Activated T-cell treated with anti-CD3 and anti-CD28 coated beads for 4 hours (primary cell): ENCODE data around the gene C1orf35.

ENCODE experiments used
- DNase-seq: peaks from one replicate; pipeline ENCODE4 v3.0.0-alpha.2; 2020

Gene C1orf35

DNA sequence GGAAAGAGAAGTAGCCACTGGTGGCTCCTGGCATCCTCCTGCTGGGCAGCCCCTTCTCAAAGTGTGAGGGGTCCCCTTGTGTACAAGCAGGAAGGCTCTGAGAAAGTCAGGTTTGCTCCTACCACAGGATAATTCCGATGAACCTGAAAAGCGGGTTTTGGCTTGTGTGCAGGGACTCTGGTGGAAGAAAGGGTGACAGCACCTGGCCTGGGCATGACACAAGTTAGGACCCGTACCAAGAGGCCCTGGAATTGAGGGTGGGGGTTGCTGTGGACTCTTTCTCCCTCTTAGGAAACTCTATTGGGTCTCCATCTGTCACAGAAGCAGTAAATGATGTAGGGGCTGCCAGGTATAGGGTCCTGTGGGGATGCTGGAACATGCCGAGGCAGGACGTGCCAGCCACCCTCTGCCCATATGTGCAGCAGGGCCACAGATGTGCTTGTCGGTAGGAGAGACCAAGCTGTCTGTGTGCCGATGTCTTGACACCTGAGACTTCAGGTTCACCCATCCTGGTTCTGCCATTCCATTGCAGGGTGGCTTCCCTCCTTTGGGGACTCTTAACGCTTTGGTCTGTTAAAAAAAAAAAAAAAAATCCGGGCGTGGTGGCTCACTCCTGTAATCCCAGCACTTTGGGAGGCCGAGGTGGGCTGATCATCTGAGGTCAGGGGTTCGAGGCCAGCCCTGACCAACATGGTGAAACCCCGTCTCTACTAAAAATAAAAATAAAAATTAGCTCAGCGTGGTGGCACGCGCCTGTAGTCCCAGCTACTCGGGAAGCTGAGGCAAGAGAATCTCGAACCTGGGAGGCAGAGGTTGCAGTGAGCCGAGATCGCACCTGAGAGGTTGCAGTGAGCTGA is 9.8 kb downstream of the C1orf35 start:
- no peak for DNase-seq

DNA sequence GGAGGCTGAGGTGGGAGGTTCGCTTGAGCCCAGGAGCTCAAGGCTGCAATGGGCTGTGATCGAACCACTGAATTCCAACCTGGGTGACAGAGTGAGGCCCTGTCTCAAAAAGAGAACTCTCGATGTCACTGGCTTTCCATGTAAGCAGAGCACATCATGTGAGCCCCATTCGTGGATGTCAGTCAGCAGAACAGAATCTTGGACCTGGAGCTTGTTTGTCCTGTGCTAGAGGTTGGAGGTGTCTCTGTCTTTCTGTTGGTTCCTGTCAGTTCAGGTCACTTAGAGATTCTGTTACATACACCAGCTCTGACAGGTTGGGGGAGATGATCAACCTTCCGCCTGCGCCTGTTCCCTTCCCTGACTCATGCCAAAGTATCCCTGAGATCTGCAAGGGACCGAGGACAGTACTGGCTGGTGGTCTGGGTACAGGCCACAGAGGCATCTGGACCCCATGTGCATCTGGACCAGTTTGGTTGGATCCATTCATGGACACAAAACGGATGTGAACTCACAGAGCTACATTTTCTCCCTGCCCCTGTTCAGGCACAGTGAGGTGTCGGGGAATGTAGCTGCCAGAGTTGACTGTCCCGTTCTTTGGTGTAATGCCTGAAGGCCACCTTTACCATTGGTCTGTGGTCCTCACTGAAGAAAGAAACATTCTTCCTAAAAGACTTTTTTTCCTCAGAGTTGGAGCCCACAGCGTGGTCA is 10.6 kb downstream of the C1orf35 start:
- DNase-seq = no peak

DNA sequence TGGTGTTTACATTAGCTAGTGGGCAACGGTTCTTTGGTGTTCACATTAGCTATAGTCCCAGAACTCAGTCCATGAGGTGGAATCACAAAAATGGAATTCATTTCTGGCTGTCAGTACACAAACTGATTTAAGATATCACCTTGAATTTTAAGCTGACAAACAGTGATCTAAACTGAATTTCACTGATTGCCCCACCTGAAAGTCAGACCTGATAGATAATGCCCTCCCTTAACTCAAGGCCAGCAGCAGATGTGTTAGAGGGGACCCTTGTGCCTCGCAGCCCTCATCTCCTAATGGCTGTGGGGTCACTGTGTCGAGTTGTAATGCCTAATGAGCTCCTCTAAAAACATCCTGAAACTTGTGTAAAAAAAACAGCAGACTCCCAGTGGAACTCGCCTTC is 12.0 kb downstream of the C1orf35 start:
- no peak for DNase-seq

DNA sequence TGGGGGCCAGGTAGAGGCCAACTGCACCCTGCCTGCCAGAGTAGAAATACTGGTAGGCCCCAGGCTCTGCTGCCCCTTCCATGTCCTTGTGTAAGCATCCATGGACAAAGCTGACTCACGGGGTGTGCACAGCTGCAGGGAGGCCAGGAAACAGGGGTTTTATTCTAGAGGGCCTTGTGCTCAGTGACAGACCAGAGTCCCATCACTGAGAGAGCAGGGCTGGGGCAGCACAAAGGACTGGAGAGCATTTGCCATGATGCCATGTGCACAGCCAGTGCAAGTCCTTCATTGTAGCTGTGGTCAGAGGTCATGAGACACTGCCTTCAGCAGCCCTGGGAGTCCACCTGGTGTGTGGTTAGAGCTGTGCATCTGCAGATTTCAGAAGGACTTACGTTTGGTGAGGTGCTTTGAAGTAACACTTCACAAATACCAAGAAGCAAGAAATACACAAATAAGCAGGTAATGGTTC is 12.5 kb downstream of the C1orf35 start:
- no peak for DNase-seq

DNA sequence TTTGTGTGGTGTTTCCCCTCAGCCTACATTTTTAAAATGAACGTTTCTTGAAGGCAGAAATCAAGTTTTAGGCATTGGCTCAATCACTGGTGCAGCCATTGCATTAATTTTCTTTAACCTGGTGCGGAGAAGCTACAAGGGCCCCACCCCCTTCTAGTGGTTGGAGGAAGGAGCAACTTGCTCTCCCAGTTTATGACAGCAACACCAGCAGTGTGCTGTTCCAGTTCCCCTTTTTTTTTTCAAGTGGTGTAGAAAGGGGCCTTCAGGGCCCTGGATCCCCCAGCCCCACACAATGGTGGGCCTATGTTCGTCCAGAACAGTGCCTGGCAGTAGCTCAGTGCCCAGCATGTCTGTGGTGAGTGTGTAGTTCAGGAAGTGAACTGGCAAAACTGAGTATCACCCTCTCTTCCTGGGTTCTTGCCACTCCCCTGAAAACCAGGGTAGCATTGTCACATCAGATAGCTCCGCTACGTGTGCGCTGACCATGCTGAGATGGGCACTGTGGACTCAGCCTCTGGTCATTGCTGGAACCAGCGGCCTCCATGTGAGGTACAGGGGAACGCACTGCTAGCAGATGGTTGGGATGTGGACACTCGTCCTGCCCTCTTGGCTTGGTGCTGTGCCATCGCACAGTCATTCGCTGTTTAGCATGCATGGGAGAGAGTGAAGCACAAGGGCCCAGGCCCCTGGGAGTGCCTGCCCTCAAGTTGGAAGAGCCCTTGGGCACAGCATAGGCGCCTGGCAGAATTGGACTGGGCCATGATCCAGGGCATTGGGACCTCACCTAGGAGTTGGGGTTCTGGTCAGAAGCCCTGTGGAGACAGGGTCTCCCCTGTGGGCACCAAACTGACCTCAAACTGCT is 13.4 kb downstream of the C1orf35 start:
- DNase-seq = no peak

DNA sequence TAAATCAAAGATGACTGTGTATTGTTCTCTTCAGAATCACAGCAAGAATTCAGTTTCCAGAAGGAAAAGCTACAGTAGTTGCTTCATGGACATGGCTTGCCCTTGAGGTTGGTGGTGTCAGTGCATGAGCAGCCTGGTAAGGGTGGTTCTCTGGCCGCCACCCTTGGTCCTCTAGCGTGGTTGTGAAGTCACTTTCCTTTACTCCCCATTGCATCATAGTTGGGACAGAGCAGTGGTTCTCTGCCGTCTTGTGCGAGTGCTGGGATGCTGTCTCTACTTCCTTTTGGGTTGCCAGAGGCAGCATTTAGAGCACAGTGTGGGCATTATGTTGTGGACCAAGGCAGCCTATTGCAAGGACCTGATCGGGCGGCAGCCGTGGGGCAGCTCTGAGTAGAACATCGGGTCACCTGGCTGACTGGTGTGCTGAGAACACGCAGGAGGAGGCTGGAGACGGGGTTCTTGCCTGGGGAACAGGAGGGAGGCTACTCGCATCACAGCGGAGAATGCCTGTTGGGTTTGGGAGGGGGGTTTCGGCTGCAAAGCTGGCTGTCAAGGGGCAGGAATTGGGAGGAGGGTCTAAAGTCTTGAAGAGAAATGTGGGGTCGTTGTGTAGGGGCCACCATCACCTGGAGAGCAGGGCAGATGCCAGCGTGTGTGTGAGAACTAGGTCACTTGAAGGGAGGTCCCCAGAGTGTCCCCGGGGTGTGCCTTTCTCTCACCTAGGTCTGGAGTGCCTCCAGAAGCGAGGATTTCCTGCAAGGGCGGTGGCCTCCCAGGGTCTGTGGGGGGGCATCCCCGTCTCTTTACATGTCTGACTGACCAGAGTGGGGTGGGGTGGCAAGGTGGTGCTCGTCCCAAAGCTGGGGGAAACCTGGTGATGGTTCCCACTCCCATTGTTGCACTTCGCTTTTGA is 14.3 kb downstream of the C1orf35 start:
- DNase-seq = no peak

DNA sequence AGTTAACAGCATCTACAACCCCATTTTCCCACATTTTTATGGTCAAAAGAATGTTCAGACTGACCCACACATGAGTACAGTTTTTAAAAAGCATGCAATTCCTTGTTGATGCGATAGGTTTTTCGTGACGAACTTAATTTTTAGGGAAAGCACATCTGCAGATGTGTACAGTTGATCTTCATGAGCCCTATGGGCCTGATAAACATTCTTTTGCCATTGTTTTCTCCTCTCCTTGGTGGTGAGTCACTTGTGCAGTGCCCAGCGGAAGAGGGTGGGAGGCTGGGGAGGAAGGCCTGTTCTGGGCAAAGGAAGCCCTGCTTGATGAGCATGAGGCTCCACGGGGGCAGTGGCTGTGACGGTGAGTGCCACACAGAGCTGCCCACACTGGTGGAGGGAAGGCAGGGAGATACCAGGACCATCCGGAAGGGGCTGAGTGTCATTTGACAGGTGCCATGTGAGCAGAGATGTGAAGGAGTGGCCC is 15.3 kb downstream of the C1orf35 start:
- no peak for DNase-seq

DNA sequence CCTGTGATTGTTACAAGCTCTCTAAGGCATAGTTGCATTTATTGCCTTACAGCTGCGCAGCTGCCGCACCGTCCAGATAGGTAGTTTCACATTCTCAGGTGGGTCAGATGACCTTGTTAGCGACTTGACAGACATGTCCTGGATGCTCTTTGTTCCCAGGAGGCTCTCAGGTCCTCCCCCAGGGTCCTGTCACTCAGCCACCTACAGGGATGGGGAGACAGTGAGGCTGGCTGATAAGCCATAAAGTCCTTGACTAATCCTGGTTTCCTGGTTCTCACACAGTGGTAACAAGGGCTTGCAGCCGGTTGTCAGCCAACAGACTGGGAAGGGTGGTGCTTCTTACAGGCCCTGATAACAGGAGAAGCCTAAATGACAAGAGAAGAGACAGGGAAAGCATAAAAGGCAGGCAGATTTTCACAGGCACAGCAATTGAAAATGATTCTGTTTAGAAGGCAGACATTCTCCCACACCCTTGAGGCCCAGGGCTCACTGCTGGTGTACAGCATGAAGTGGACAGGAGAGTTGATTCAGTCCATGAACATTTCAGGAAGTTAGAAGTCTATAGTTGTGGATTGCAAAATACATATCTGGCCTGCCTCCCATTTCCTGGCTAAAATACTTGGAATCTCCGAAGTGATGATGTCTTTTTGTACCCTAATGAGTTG is 17.7 kb downstream of the C1orf35 start:
- DNase-seq = no peak

DNA sequence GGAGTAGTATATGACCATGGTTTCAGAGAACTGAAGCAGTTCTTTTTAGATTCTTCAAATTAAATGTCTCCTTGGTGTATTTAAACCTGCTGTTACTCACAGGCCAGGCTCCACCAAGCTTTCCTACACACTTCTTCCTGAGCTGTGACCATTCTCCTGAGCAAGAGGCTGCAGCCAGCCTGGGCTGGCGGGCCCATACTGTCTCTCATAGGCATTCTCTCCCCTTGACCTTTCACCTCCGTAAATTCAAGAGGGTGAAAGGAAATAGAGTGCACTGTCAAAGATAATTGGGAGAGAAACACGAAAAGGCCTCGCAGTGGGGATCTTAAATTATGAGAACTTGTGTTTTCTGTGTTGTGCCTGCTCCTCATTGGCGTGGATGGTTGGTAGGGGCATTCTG is 18.3 kb downstream of the C1orf35 start:
- DNase-seq = no peak

DNA sequence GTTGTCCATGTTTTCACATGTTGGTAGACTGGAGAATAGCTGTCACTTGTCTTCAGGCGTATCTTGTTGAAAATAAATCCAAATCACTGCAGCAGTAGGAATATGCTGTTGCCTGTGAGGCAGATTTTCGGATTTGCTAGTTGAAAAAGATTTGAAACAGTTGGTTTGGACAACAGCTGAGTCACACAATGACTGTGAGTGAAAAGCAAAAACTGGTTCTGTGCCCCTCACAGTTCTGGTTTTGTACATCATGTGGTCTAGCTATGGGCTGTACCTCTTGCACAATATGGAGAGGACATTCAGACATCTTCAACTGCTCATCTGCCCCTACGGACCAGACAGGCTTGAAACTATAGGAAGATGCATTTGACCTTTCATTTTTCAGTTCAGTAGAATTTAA is 18.8 kb downstream of the C1orf35 start:
- DNase-seq = no peak

DNA sequence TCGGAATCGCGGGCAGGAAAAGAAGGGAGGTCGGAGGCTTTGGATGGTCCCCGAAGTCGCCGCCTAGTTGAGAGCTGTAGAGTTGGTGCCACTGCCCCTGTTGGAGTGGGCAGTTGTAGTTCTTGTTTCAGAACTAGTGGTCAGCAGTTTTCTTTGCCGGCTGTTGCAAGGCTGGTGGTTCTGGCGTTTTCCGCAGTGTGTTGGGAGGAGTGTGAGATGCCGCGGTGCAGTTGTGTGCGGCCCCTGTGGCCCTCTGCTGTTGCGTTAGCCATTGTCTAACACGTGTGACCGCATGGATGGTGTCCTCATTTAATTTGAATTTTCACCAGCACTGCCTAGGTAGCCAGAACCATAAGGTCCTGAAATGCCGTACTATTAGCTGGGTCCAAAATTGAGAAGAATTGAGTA is 19.2 kb downstream of the C1orf35 start:
- DNase-seq = no peak

DNA sequence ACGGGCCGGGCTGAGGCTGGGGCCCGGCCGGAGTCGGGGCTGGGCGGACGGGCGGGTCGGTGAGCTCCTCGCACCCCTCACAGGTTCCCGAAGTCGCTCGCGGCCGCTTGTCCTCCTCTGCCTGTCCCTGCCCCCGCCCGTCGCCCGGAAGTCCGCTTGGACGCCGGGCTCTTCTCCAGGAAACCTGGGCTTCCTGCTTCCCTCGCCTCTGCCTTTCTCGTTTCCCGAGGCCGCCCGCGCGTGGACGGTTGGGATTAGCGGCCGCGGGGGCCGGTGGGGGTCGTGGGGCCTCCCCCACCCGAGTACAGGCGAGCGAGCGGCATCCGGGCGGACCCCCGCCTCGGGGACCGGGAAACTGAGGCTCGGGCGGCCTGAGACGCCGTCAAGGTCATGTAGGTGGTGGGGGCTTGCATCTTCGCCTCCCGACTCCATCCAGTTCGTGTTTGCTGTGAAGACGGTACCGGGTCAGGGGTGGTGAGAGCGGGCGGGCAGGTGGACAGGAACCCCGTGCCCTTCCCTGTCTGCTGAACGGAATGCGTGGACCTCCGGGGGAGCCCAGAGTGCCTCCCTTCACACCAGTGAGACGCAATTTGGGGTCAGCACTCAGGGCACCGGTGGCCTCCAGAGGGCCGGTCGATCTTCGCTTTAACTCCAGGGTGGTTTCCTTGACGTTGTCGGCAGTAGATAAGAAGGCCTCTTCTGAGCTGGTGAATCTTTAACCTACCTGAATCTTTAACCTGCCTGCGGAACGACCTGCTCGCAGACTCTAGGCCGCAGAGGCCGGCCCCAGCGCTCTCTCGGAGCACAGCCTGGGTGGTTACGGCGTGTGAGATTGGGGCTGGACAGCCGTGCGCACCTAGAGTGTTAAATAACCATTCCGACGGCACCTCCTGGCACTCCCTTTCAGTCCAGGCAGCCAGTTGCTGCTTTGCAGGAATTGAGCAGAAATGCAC is 19.9 kb downstream of the C1orf35 start:
- no peak for DNase-seq

DNA sequence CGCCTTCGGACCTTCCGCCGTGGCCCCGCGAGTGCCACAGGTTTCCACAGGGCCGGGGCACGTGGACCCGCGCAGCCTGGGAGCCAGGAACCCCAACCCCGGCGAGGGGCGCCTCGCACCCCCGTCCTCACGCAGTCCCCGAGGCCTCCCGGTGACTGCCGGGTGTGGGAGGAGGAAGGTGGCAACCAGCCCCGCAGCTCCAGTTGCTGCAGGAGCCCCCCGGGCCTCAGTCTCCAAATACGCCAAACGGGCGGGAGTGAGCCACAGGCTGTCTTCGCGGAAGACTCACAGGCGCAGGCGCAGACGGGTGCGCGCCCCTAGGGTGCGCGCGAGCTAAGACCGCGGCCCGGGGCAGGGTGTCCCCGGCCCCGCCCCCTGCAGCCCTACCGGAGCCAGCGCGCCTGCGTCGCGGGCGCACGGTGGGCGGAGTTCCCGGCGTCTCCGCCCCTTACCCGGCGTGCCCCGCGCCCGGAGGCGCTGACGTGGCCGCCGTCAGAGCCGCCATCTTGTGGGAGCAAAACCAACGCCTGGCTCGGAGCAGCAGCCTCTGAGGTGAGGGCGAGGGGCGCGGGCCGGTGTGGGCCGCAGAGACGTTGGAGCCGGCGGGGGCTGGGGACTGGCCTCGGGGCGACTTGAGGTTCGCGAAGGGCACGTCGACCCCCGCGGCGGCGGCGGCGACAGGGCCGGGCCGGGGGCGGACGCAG is 20.8 kb downstream of the C1orf35 start, which contains the start of gene ARF1:
Gene ARF1 (plus strand): TSS at position 495 of the 704 bp plus-strand sequence. CDS start 14,407 bp downstream, outside the sequence.
- peak; percentile 89 for DNase-seq

DNA sequence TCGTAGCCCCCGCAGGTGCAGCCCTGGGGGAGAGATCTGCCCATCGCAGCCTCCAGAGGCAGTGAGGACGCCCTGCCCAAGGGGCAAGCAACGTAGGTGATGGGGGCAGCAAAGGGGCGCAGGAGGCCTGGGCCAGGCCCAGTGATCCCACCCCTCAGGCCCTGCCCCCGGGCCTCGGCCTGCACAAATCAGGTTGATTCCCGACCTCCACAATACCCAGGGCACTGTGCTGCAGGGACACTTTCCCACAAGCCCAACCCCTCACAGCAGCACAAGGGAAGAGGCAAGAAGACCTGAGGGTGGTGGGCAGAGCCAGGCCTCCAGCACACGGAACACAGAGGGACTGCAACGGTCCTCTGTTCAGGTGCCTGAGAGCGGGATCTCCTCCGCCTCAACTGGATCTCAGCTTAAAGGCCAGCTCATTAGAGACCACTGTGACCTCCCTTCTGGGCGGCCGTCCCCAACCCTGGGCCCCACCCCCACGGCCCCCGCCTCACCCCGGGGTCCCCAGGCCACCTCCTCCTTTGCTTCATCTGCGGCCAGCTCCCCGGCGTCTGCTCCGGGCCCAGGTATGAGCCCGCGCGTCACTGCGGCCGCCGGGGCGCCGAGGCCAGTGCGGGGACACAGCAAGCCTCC is 21.4 kb downstream of the C1orf35 start:
- no peak for DNase-seq

DNA sequence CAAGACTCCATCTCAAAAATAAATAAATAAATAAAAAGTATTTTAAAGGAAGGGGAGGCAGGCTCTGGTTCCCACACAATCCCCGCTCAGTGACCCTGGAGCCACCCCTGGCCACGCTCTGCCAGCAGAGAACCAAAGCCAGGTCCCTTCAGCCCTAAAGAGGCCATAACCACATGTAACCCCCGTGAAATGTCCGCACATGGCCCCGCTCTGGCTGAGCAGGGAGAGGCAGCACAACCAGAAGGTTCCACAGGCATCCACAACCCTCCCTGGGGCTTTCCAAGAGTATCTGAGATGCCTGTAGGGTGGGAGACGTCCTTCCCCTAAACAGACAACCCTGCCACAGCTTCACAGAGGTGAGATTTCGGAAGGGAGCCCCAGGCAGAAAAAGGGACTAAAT is 22.0 kb downstream of the C1orf35 start:
- no peak for DNase-seq

DNA sequence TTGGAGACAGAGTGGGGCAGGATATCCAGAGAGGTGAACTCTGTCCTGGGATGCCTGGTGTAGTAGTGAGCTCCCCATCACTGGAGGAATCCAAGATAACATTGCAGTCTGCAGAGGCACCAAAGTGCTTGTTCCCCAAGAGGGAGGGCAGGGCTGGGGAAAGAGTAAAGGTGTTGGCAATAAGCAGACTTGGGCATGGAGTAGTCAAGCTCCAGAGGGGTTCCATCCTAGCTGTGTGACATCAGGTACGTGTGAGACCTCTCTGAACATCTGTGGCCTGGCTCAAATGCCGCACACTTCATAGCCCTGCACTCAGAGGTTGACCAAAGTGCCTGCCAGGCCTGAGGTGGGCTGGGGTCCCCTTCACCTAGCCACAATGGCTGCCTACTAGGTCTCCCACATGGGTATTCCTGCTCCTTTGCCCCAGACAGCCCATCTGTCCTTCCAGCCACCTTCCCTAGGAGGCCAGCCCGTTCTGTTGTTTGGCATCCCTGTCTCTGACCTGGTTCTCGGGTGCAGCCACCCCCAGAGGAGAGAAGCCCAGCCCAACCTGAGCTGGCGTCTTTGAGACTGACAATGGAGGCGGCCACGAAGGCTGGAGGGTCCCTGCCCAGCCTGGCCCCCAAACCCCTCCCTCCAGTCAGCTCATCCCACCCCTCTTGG is 23.4 kb downstream of the C1orf35 start:
- DNase-seq = no peak

DNA sequence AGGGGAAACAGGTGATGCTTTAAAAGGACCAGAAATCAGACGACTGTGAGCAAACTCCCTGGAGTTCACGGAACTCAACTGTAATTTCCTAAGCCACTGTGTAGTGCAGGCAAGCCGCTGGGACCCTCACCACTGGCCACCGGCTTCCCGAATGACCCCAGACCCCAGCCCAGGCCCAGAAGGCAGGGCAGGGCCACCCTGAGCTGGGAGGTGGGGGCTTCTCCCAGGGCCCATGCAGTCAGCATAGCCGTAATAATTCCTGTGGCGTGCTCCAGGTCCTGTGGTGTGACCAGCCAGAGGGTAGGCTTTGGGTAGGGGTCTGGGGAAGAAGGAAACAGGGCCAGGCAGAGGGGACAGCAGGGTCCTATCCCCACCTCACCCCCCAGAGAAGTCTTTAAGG is 24.1 kb downstream of the C1orf35 start:
- no peak for DNase-seq
